ENCODE measurements around the gene GMPPB.
A peak's percentile ranks its signal among the peaks of the same experiment; 100 is the strongest.

Gene GMPPB

GRCh38 chr3:49729966-49730609 is 6.3 kb upstream of the GMPPB start:
- no peak overlapping the region for H3K4me3 ChIP-seq (ENCODE audit: low read depth, low read length)
- DNase-seq (ENCODE audit: low read depth): no peak
- no peak for TF ChIP-seq CTCF (IDR thresholded peaks at IDR 0.05; ENCODE audit: control insufficient read depth, extremely low read depth, insufficient read depth)

GRCh38 chr3:49727924-49728361 is 4.2 kb upstream of the GMPPB start:
- no peak overlapping the region for H3K4me3 ChIP-seq (ENCODE audit: low read depth, low read length)
- no peak for DNase-seq (ENCODE audit: low read depth)
- no peak for TF ChIP-seq CTCF (IDR thresholded peaks at IDR 0.05; ENCODE audit: control insufficient read depth, extremely low read depth, insufficient read depth)

GRCh38 chr3:49727154-49727923 is 3.6 kb upstream of the GMPPB start:
- H3K4me3 ChIP-seq (ENCODE audit: low read depth, low read length): no peak overlapping the region
- no peak for TF ChIP-seq CTCF (IDR thresholded peaks at IDR 0.05; ENCODE audit: control insufficient read depth, extremely low read depth, insufficient read depth)
- no peak for DNase-seq (ENCODE audit: low read depth)

GRCh38 chr3:49725906-49726681 is 2.3 kb upstream of the GMPPB start:
- TF ChIP-seq CTCF (IDR thresholded peaks at IDR 0.05; ENCODE audit: control insufficient read depth, extremely low read depth, insufficient read depth): no peak
- H3K4me3 ChIP-seq (ENCODE audit: low read depth, low read length): no peak overlapping the region
- no peak for DNase-seq (ENCODE audit: low read depth)

- DNase-seq (ENCODE audit: low read depth): no peak
- no peak for TF ChIP-seq CTCF (IDR thresholded peaks at IDR 0.05; ENCODE audit: control insufficient read depth, extremely low read depth, insufficient read depth)
These were observed 835 bp upstream of the GMPPB start for GRCh38 chr3:49724586-49724985.

GRCh38 chr3:49723296-49723627 is 489 bp downstream of the GMPPB start:
- DNase-seq (ENCODE audit: low read depth): peak; percentile 44
- TF ChIP-seq CTCF (IDR thresholded peaks at IDR 0.05; ENCODE audit: control insufficient read depth, extremely low read depth, insufficient read depth): no peak
- H3K4me3 ChIP-seq (ENCODE audit: low read depth, low read length): peak overlapping the region; percentile 91

More at GRCh38 chr3:49724586-49724985, 835 bp upstream of the GMPPB start:
- peak overlapping the region; percentile 91 for H3K4me3 ChIP-seq (ENCODE audit: low read depth, low read length)
